ENCODE data around the gene USP50. TPM values are rescaled to one million over a fixed set of nuclear protein-coding genes. Genes with fewer than 3 reads are reported as not detected.
A peak's percentile ranks its signal among the peaks of the same experiment; 100 is the strongest.
"Not testable (repeated sequence)": the region's sequence is repeated elsewhere in the genome, so short reads cannot be mapped to it uniquely, and the experiment has no call there.

Gene USP50
- polyA plus RNA-seq (2013, experiment 1 of 2; ENCODE audit: insufficient read length) = 0.69 TPM
- 0.30 TPM for polyA plus RNA-seq (2013, experiment 2 of 2; ENCODE audit: insufficient read length)

- no peak for DNase-seq
Measured at GRCh38 chr15:50546566-50546965, at the start of gene USP50. Gene USP50, minus strand, starts transcription at chr15:50546666. Its CDS starts 141 bp downstream, at chr15:50546525.

GRCh38 chr15:50594311-50594710, 47.8 kb upstream of the USP50 start:
- DNase-seq = no peak

- no peak for DNase-seq
Measured at GRCh38 chr15:50593761-50594160, 47.3 kb upstream of the USP50 start.

GRCh38 chr15:50590288-50590687, 43.8 kb upstream of the USP50 start:
- no peak for DNase-seq

GRCh38 chr15:50577492-50577891, 31.0 kb upstream of the USP50 start:
- no peak for DNase-seq

- no peak for DNase-seq
Measured at GRCh38 chr15:50576166-50576565, 29.7 kb upstream of the USP50 start.

- DNase-seq = not testable (repeated sequence)
Measured at GRCh38 chr15:50573842-50574241, 27.4 kb upstream of the USP50 start.

GRCh38 chr15:50563756-50564155, 17.3 kb upstream of the USP50 start:
- no peak for DNase-seq

GRCh38 chr15:50562735-50563640, 16.5 kb upstream of the USP50 start:
- DNase-seq = no peak

GRCh38 chr15:50558012-50558411, 11.5 kb upstream of the USP50 start:
- no peak for DNase-seq

GRCh38 chr15:50556642-50557371, 10.3 kb upstream of the USP50 start:
- no peak for DNase-seq

- DNase-seq = no peak
Measured at GRCh38 chr15:50552238-50552637, 5.8 kb upstream of the USP50 start.

- DNase-seq = no peak
Measured at GRCh38 chr15:50549326-50549725, 2.9 kb upstream of the USP50 start.

GRCh38 chr15:50544368-50544767, 2.1 kb downstream of the USP50 start:
- DNase-seq = no peak

- DNase-seq = no peak
Measured at GRCh38 chr15:50543556-50543955, 2.9 kb downstream of the USP50 start.

GRCh38 chr15:50542887-50543210, 3.6 kb downstream of the USP50 start:
- peak; percentile 12 for DNase-seq

- no peak for DNase-seq
Measured at GRCh38 chr15:50531766-50532165, 14.7 kb downstream of the USP50 start.

GRCh38 chr15:50531163-50531562, 15.3 kb downstream of the USP50 start:
- no peak for DNase-seq

- DNase-seq = no peak
Measured at GRCh38 chr15:50523851-50524251, 22.6 kb downstream of the USP50 start.

- no peak for DNase-seq
Measured at GRCh38 chr15:50519740-50520425, 26.6 kb downstream of the USP50 start.

- DNase-seq = no peak
Measured at GRCh38 chr15:50513001-50513400, 33.5 kb downstream of the USP50 start.

GRCh38 chr15:50506121-50506520, 40.3 kb downstream of the USP50 start:
- no peak for DNase-seq

- not testable (repeated sequence) for DNase-seq
Measured at GRCh38 chr15:50505656-50506055, 40.8 kb downstream of the USP50 start.
